Keratinocyte (primary cell): Measurements from ENCODE around the gene KLC4. TPM values are rescaled to one million over a fixed set of nuclear protein-coding genes. Genes with fewer than 3 reads are reported as not detected.

Source experiments
- DNase-seq: peaks from one replicate; pipeline ENCODE4 v3.0.0-alpha.2; 2011; ENCODE audit warnings: low read depth, missing footprints, low spot score
- FAIRE-seq: peaks from 2 replicates; lab custom pipeline; 2011; peaks lifted over from hg19 to GRCh38; lab: Jason Lieb, UNC
- H2AFZ ChIP-seq: 2 replicates; pipeline ENCODE4 v1.6.0; 2012; ENCODE audit warnings: low read length, control low read depth, inconsistent platforms; ENCODE audit not compliant: control insufficient read depth
- H3K27ac ChIP-seq: 2 replicates; pipeline ENCODE4 v1.5.1; 2011; ENCODE audit warnings: low read length; ENCODE audit not compliant: control insufficient read depth, insufficient read depth
- H3K27me3 ChIP-seq: 3 replicates; pipeline ENCODE4 v1.6.0; 2011; ENCODE audit warnings: low read length; ENCODE audit not compliant: control insufficient read depth, insufficient read depth; ENCODE audit errors: extremely low read depth
- H3K36me3 ChIP-seq, 2 experiments: 2 replicates in 1 of 2; 3 replicates in 1 of 2; pipeline ENCODE4 v1.5.1; 2011; ENCODE audit warnings: low read length in 2 of 2, mild to moderate bottlenecking in 1 of 2; ENCODE audit not compliant: control insufficient read depth in 2 of 2, insufficient read depth in 2 of 2; ENCODE audit errors: extremely low read depth in 1 of 2
- H3K4me1 ChIP-seq: 3 replicates; pipeline ENCODE4 v1.5.1; 2011; ENCODE audit warnings: low read length; ENCODE audit not compliant: control insufficient read depth, insufficient read depth; ENCODE audit errors: extremely low read depth
- H3K4me2 ChIP-seq: 3 replicates; pipeline ENCODE4 v1.6.0; 2011; ENCODE audit warnings: low read depth, low read length; ENCODE audit not compliant: control insufficient read depth, insufficient read depth; ENCODE audit errors: extremely low read depth
- H3K4me3 ChIP-seq, 3 experiments: fragments of 200-600 bp in 1 of 3; sonication (generic) in 1 of 3; 2 replicates in 2 of 3; 3 replicates in 1 of 3; pipeline ENCODE4 v1.5.1; 2011 to 2016; ENCODE audit warnings: low read length in 3 of 3, mild to moderate bottlenecking in 3 of 3, control low read depth in 2 of 3, inconsistent platforms in 1 of 3, low read depth in 1 of 3, mixed read lengths in 1 of 3, mixed run types in 1 of 3, moderate library complexity in 1 of 3; ENCODE audit not compliant: control insufficient read depth in 2 of 3, insufficient read depth in 2 of 3; ENCODE audit errors: extremely low read depth in 1 of 3
- H3K79me2 ChIP-seq: 2 replicates; pipeline ENCODE4 v1.6.0; 2012; ENCODE audit warnings: low read length; ENCODE audit not compliant: control insufficient read depth, insufficient read depth
- H3K9ac ChIP-seq: 3 replicates; pipeline ENCODE4 v1.6.0; 2011; ENCODE audit warnings: low read length; ENCODE audit not compliant: control insufficient read depth, insufficient read depth; ENCODE audit errors: extremely low read depth
- H3K9me1 ChIP-seq: 3 replicates; pipeline ENCODE4 v1.6.0; 2011; ENCODE audit warnings: low read length; ENCODE audit not compliant: control insufficient read depth, insufficient read depth; ENCODE audit errors: extremely low read depth
- H3K9me3 ChIP-seq: 2 replicates; pipeline ENCODE4 v1.5.1; 2012; ENCODE audit warnings: low read depth, low read length; ENCODE audit not compliant: control insufficient read depth
- H4K20me1 ChIP-seq: 3 replicates; pipeline ENCODE4 v1.6.0; 2011; ENCODE audit warnings: low read length; ENCODE audit not compliant: control insufficient read depth, insufficient read depth; ENCODE audit errors: extremely low read depth
- CTCF ChIP-seq, 3 experiments: IDR thresholded peaks in 1 of 3; conservative IDR thresholded peaks in 1 of 3; optimal IDR thresholded peaks in 1 of 3; 2 replicates in 2 of 3; 3 replicates in 1 of 3; pipeline versions ENCODE3 to v1.5.1; 2011; ENCODE audit warnings: low read length in 3 of 3, mild to moderate bottlenecking in 3 of 3, moderate library complexity in 2 of 3, control low read depth in 1 of 3, inconsistent platforms in 1 of 3; ENCODE audit not compliant: insufficient read depth in 2 of 3; ENCODE audit errors: extremely low read depth in 1 of 3
- EZH2 ChIP-seq: IDR thresholded peaks from one replicate; pipeline ENCODE4 v1.6.1; 2012; ENCODE audit warnings: inconsistent platforms, mild to moderate bottlenecking, low read length, moderate library complexity
- dilution Hi-C: fragments of 300-500 bp; cut with MboI; formaldehyde crosslinking; loops from one replicate; pipeline ENCODE4 v1.7.0; 2020; ENCODE audit warnings: low sequenced_read_pairs; ENCODE audit not compliant: extremely low pct_ligation_motif_present
- polyA plus RNA-seq, 5 experiments: library from polyadenylated mRNA; depleted of rRNA in 3 of 5; stranded (reverse) in 3 of 5; stranded (forward) in 1 of 5; unstranded in 1 of 5; fragments of >200 nt; gene quantifications; 1 replicate in 1 of 5; 2 replicates in 3 of 5; 3 replicates in 1 of 5; pipeline versions ENCODE4 v1.2.1 to v1.2.3, GENCODE V29; 2011 to 2012; ENCODE audit warnings: missing spikeins in 2 of 5, low read depth in 1 of 5, low replicate concordance in 1 of 5

KLC4 gene
- polyA plus RNA-seq, 1 donor (not counting 4 experiments of a cell fraction or from before 2014, with no cell fraction given), result 8.8 TPM

GRCh38 chr6:43020847-43021246 is 38.6 kb upstream of the KLC4 start:
- H3K36me3 ChIP-seq, result peaks cover 20 to 21% of the 10 kb centered on the region in 2 experiments
- H3K79me2 ChIP-seq, result peaks cover 51% of the 10 kb centered on the region
- no peak for FAIRE-seq

GRCh38 chr6:43021270-43022047 is 38.0 kb upstream of the KLC4 start, which contains the start of gene RRP36:
TSS of gene RRP36 (plus strand) at chr6:43021623. CDS start at chr6:43021655, 32 bp downstream.
- H3K9me1 ChIP-seq, result no peaks in the 10 kb centered on the region
- H3K9ac ChIP-seq, result peak within 1 kb of the TSS; percentile 93
- dilution Hi-C loops, result no loop called here
- H3K9me3 ChIP-seq, result no peaks in the 10 kb centered on the region
- peak within 1 kb of the TSS; percentile 80 for H3K27ac ChIP-seq
- DNase-seq, result no peak
- H3K27me3 ChIP-seq, result no peaks in the 10 kb centered on the region
- peak within 1 kb of the TSS; percentile 90 for H3K4me2 ChIP-seq
- peak within 1 kb of the TSS; percentile 83 to 99 (median 97) for H3K4me3 ChIP-seq
- no peak for FAIRE-seq
- H3K79me2 ChIP-seq, result peaks cover 48% of the 10 kb centered on the region
- no peak for TF ChIP-seq EZH2
- H3K4me1 ChIP-seq, result peaks cover 8% of the 10 kb centered on the region
- H3K36me3 ChIP-seq, result peaks cover 24 to 26% of the 10 kb centered on the region in 2 experiments
- peak within 1 kb of the TSS; percentile 96 for H2AFZ ChIP-seq
- no peaks in the 10 kb centered on the region for H4K20me1 ChIP-seq

More at GRCh38 chr6:43020847-43021246, 38.6 kb upstream of the KLC4 start:
- Histone ChIP-seq H3K4me3 (peak overlapping the region in 2 of 3 experiments; percentile 97 to 99), H3K4me1 (peaks cover 8% of the 10 kb centered on the region), H3K9me1 (no peaks in the 10 kb centered on the region), H3K27me3 (no peaks in the 10 kb centered on the region), H2AFZ (peak overlapping the region; percentile 96), H3K4me2 (peak overlapping the region; percentile 90), H3K9ac (peak overlapping the region; percentile 93), H4K20me1 (no peaks in the 10 kb centered on the region), H3K27ac (peak overlapping the region; percentile 80), H3K9me3 (no peaks in the 10 kb centered on the region)
- TF ChIP-seq EZH2, result no peak
- no peak for TF ChIP-seq CTCF (optimal IDR thresholded peaks at IDR 0.05 in 1 of 3, IDR thresholded peaks at IDR 0.05 in 1 of 3, conservative IDR thresholded peaks at IDR 0.05 in 1 of 3; ENCODE audit: extremely low read depth in 1 of 3, insufficient read depth in 2 of 3, low read length in 3 of 3)
- dilution Hi-C loops, result no loop called here
- no peak for DNase-seq
